GM10266 (cell line): ENCODE measurements around the gene CSGALNACT2.
"Not testable (repeated sequence)": the region's sequence is repeated elsewhere in the genome, so short reads cannot be mapped to it uniquely, and the experiment has no call there.

ENCODE experiments used
- DNase-seq: peaks from one replicate; pipeline ENCODE4 v3.0.0; 2012; ENCODE audit errors: extremely low spot score
- CTCF ChIP-seq: IDR thresholded peaks from 2 replicates; pipeline ENCODE4 v1.5.1; 2012; ENCODE audit warnings: mild to moderate bottlenecking, low read depth; ENCODE audit not compliant: control insufficient read depth, insufficient read depth; ENCODE audit errors: missing control alignments

CSGALNACT2 gene

GRCh38 chr10:43094085-43094484 is 44.2 kb upstream of the CSGALNACT2 start:
- TF ChIP-seq CTCF: no peak
- no peak for DNase-seq

- not testable (repeated sequence) for DNase-seq
Measured at GRCh38 chr10:43099339-43099738, 38.9 kb upstream of the CSGALNACT2 start.

GRCh38 chr10:43099928-43100327 is 38.3 kb upstream of the CSGALNACT2 start:
- no peak for TF ChIP-seq CTCF

GRCh38 chr10:43100366-43100765 is 37.9 kb upstream of the CSGALNACT2 start:
- no peak for TF ChIP-seq CTCF
- no peak for DNase-seq

More at GRCh38 chr10:43099928-43100327, 38.3 kb upstream of the CSGALNACT2 start:
- no peak for DNase-seq

DNA sequence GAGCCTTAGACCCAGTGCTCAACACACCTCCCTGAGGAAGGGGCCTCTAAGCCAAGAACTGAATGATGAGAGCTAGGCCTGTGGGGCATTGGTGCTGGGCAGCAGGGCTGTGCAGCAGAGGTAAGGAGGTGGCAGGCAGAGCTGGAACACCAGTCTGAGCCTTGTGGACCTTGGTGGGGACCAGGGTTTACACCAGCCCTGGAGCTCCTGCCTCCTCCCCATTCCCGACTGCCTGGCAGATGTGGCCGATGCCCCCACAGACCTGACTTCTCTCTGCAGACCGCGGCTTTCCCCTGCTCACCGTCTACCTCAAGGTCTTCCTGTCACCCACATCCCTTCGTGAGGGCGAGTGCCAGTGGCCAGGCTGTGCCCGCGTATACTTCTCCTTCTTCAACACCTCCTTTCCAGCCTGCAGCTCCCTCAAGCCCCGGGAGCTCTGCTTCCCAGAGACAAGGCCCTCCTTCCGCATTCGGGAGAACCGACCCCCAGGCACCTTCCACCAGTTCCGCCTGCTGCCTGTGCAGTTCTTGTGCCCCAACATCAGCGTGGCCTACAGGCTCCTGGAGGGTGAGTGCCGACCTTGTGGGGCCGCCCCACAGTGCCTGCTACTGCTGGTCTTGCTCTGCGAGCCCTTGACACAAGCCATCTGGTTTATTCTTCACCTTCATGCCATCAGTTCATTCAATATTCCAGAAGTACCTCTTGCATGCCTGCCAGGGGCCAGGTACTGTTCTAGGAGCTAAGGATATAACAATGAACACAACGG is 36.0 kb upstream of the CSGALNACT2 start:
- TF ChIP-seq CTCF: no peak
- DNase-seq: no peak

- DNase-seq: peak; percentile 90
- TF ChIP-seq CTCF: peak; percentile 99
Measured at GRCh38 chr10:43105102-43105955, 32.9 kb upstream of the CSGALNACT2 start.

GRCh38 chr10:43105956-43106229 is 32.4 kb upstream of the CSGALNACT2 start:
- no peak for DNase-seq
- TF ChIP-seq CTCF: peak; percentile 2
